NT2/D1 (cell line): ENCODE measurements around the gene RDH13.

Experiments used
- SUZ12 ChIP-seq: IDR thresholded peaks from 2 replicates; pipeline ENCODE4 v1.6.1; 2011; ENCODE audit not compliant: insufficient read length, insufficient read depth; ENCODE audit errors: extremely low read depth
- ZNF274 ChIP-seq: IDR thresholded peaks from 2 replicates; pipeline ENCODE4 v1.6.1; 2011; ENCODE audit warnings: mild to moderate bottlenecking, low read depth, low read length

- TF ChIP-seq SUZ12, result no peak
- no peak for TF ChIP-seq ZNF274
Measured at GRCh38 chr19:55088543-55089341, 25.8 kb upstream of the RDH13 start.
